Kidney (tissue), 14 donors: ENCODE results near the gene HIP1R. TPM values are rescaled to one million over a fixed set of nuclear protein-coding genes. Genes with fewer than 3 reads are reported as not detected.
"Not testable (repeated sequence)": the region's sequence is repeated elsewhere in the genome, so short reads cannot be mapped to it uniquely, and the experiment has no call there.

Experiments
- DNase-seq, 5 donors: peaks; one replicate each; pipeline ENCODE4 v3.0.0-alpha.2; 2013 to 2020
- FAIRE-seq: peaks from 2 replicates; lab custom pipeline; 2012; peaks lifted over from hg19 to GRCh38; lab: Jason Lieb, UNC
- H3K27ac ChIP-seq, 2 donors: one replicate each; pipeline ENCODE4 v1.7.0; 2013; ENCODE audit warnings: low read depth in 2 of 2, low read length in 2 of 2, inconsistent platforms in 1 of 2
- H3K27me3 ChIP-seq: one replicate; pipeline ENCODE4 v1.7.1; 2013; ENCODE audit warnings: low read length, inconsistent platforms; ENCODE audit not compliant: control insufficient read depth, insufficient read depth
- H3K36me3 ChIP-seq, 3 donors: one replicate each; pipeline versions ENCODE4 v1.7.0 to v1.7.1; 2013; ENCODE audit warnings: low read length in 3 of 3, control low read depth in 1 of 3, inconsistent platforms in 1 of 3; ENCODE audit not compliant: insufficient read depth in 3 of 3, control insufficient read depth in 2 of 3
- H3K4me1 ChIP-seq, 3 donors: one replicate each; pipeline versions ENCODE4 v1.7.0 to v1.7.1; 2013; ENCODE audit warnings: low read length in 3 of 3, inconsistent platforms in 1 of 3, low read depth in 1 of 3; ENCODE audit not compliant: control insufficient read depth in 2 of 3, insufficient read depth in 2 of 3
- H3K4me3 ChIP-seq, 3 donors: one replicate each; pipeline versions ENCODE4 v1.7.0 to v1.8.1; 2013; ENCODE audit warnings: low read length in 3 of 3, control low read depth in 1 of 3, inconsistent platforms in 1 of 3
- H3K9ac ChIP-seq, 3 donors: one replicate each; pipeline versions ENCODE4 v1.7.0 to v1.7.1; 2013; ENCODE audit warnings: low read length in 3 of 3, control low read depth in 1 of 3, inconsistent platforms in 1 of 3
- H3K9me3 ChIP-seq, 3 donors: one replicate each; pipeline versions ENCODE4 v1.7.0 to v1.7.1; 2013; ENCODE audit warnings: low read length in 3 of 3, control low read depth in 1 of 3, inconsistent platforms in 1 of 3; ENCODE audit not compliant: control insufficient read depth in 2 of 3, insufficient read depth in 1 of 3
- intact Hi-C: fragments of 100-400 bp; cut with DNase I; formaldehyde crosslinking; loops from one replicate; pipeline ENCODE4 v1.11.1; 2022
- polyA plus RNA-seq: library from polyadenylated mRNA; stranded (reverse); fragments of 350-450 nt; fragmentation: Illumina TruSeq; extraction: RNeasy Lipid Tissue Mini Kit (QIAGEN cat#74804); gene quantifications from one replicate; pipeline ENCODE4 v1.2.3, GENCODE V29; 2014; ENCODE audit warnings: low read depth, low replicate concordance; ENCODE audit not compliant: insufficient read depth
- total RNA-seq: library from RNA; stranded (reverse); fragmentation: NEBNext Ultra II Directional; extraction: Animal tissue kit (Norgen Biotek cat#: 25700); gene quantifications from one replicate; pipeline ENCODE4 v1.2.1, GENCODE V29; 2021
- TF ChIP-seq, protein P1 (sequence below): IDR thresholded peaks from 3 replicates; pipeline ENCODE4 v1.5.1; 2012; ENCODE audit warnings: mild to moderate bottlenecking, moderate library complexity, borderline replicate concordance; ENCODE audit not compliant: insufficient read depth; ENCODE audit errors: extremely low read depth
- donor health status: control.
- donor health status: control.
- donor health status: control.
- donor health status: control.
- donor health status: control.
- donor health status: DM: yes; HTN: yes; CAD: no.
- donor health status: Normal renal cell carcinoma (clear cell type).

HIP1R gene
- total and polyA plus RNA-seq, 2 donors from 2014 or later: 39.4 to 87.8 TPM

GRCh38 chr12:122874081-122874480, 38.8 kb downstream of the HIP1R start:
- DNase-seq (peak; percentile 43 to 67 (median 53)), FAIRE-seq (no peak)
- Histone ChIP-seq H3K4me1 (peaks cover 0 to 64% (median 53%) of the 10 kb centered on the region in 3 donors), H3K36me3 (peaks cover 0 to 7% (median 7%) of the 10 kb centered on the region in 3 donors), H3K9ac (no peak overlapping the region), H3K27ac (no peak overlapping the region), H3K27me3 (no peaks in the 10 kb centered on the region), H3K4me3 (no peak overlapping the region), H3K9me3 (no peaks in the 10 kb centered on the region)
- intact Hi-C loops: no loop called here
- TF ChIP-seq, protein P1, sequence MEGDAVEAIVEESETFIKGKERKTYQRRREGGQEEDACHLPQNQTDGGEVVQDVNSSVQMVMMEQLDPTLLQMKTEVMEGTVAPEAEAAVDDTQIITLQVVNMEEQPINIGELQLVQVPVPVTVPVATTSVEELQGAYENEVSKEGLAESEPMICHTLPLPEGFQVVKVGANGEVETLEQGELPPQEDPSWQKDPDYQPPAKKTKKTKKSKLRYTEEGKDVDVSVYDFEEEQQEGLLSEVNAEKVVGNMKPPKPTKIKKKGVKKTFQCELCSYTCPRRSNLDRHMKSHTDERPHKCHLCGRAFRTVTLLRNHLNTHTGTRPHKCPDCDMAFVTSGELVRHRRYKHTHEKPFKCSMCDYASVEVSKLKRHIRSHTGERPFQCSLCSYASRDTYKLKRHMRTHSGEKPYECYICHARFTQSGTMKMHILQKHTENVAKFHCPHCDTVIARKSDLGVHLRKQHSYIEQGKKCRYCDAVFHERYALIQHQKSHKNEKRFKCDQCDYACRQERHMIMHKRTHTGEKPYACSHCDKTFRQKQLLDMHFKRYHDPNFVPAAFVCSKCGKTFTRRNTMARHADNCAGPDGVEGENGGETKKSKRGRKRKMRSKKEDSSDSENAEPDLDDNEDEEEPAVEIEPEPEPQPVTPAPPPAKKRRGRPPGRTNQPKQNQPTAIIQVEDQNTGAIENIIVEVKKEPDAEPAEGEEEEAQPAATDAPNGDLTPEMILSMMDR: no peak

- no peak for FAIRE-seq
These were observed 40.4 kb downstream of the HIP1R start for GRCh38 chr12:122875590-122876220.

GRCh38 chr12:122876281-122876680, 41.0 kb downstream of the HIP1R start:
- H3K4me1 ChIP-seq: peaks cover 0 to 60% (median 44%) of the 10 kb centered on the region in 3 donors
- intact Hi-C loops, FAIRE-seq, H3K27ac ChIP-seq, H3K9me3 ChIP-seq, H3K27me3 ChIP-seq, DNase-seq, H3K4me3 ChIP-seq, H3K9ac ChIP-seq, H3K36me3 ChIP-seq: not testable (repeated sequence)

More at GRCh38 chr12:122875590-122876220, 40.4 kb downstream of the HIP1R start:
- Histone ChIP-seq H3K36me3 (no peaks in the 10 kb centered on the region), H3K27me3 (no peaks in the 10 kb centered on the region), H3K27ac (no peak overlapping the region), H3K4me1 (peaks cover 0 to 60% (median 44%) of the 10 kb centered on the region in 3 donors), H3K9ac (no peak overlapping the region), H3K4me3 (no peak overlapping the region), H3K9me3 (no peaks in the 10 kb centered on the region)
- TF ChIP-seq, protein P1: no peak
- DNase-seq: no peak
- intact Hi-C loops: no loop called here

GRCh38 chr12:122876731-122877130, 41.5 kb downstream of the HIP1R start:
- Histone ChIP-seq H3K4me3 (no peak overlapping the region), H3K4me1 (peaks cover 0 to 56% (median 48%) of the 10 kb centered on the region in 3 donors), H3K36me3 (no peaks in the 10 kb centered on the region), H3K27ac (no peak overlapping the region), H3K9ac (no peak overlapping the region), H3K27me3 (no peaks in the 10 kb centered on the region), H3K9me3 (no peaks in the 10 kb centered on the region)
- FAIRE-seq: no peak
- intact Hi-C loops: no loop called here
- TF ChIP-seq, protein P1: no peak
- DNase-seq: peak in 1 of 5 donors; percentile 50
